ENCODE results near the gene CRYBA4.

- TF ChIP-seq CTCF (IDR thresholded peaks at IDR 0.05; ENCODE audit: low read depth, low read length) (no peak), EZH2phosphoT487 (IDR thresholded peaks at IDR 0.05; ENCODE audit: low read depth) (no peak)
These were observed 41.4 kb upstream of the CRYBA4 start for GRCh38 chr22:26580240-26580962.

All from OCI-LY3 (cell line).